Measurements from ENCODE around the gene FAM170B.

- TF ChIP-seq CTCF (IDR thresholded peaks at IDR 0.05) (no peak), POLR2A (IDR thresholded peaks at IDR 0.05) (no peak)
Observed at GRCh38 chr10:49108656-49109055, 25.2 kb downstream of the FAM170B start.

All from testis (tissue), 2 donors.